ENCODE data around the gene LPCAT3.

- TF ChIP-seq CTCF (IDR thresholded peaks at IDR 0.05; ENCODE audit: insufficient read depth, low read length) (no peak), POLR2AphosphoS5 (IDR thresholded peaks at IDR 0.05; ENCODE audit: low read depth) (no peak), GABPA (IDR thresholded peaks at IDR 0.05; ENCODE audit: low read depth) (no peak), REST (IDR thresholded peaks at IDR 0.05; ENCODE audit: insufficient replicate concordance, low read depth) (no peak), SPI1 (IDR thresholded peaks at IDR 0.05; ENCODE audit: borderline replicate concordance, low read depth) (no peak)
These were observed 40.1 kb downstream of the LPCAT3 start for GRCh38 chr12:6978188-6978587.

Data from HL-60 (cell line).